Uterus (tissue), 4 donors: ENCODE measurements around the gene C5. TPM values are rescaled to one million over a fixed set of nuclear protein-coding genes. Genes with fewer than 3 reads are reported as not detected.
"Not testable (repeated sequence)": the region's sequence is repeated elsewhere in the genome, so short reads cannot be mapped to it uniquely, and the experiment has no call there.

Source experiments
- DNase-seq, 2 donors: peaks; one replicate each; pipeline ENCODE4 v3.0.0-alpha.2; 2019 to 2020
- H3K27ac ChIP-seq, 2 donors: fragments of 200-600 bp; sonication (generic); 1 replicate in 1 of 2; 2 replicates in 1 of 2; pipeline ENCODE4 v1.5.1; 2016 to 2018
- H3K27me3 ChIP-seq, 2 donors: fragments of 200-600 bp; sonication (generic); one replicate each; pipeline ENCODE4 v1.5.1; 2018 to 2019; ENCODE audit warnings: control low read depth in 1 of 2
- H3K36me3 ChIP-seq, 2 donors: fragments of 200-600 bp; sonication (generic); one replicate each; pipeline ENCODE4 v1.5.1; 2019; ENCODE audit warnings: control low read depth in 1 of 2
- H3K4me1 ChIP-seq, 2 donors: fragments of 200-600 bp; sonication (generic); one replicate each; pipeline ENCODE4 v1.5.1; 2018 to 2019; ENCODE audit warnings: control low read depth in 1 of 2
- H3K4me3 ChIP-seq, 2 donors: fragments of 200-600 bp; sonication (generic); 1 replicate in 1 of 2; 2 replicates in 1 of 2; pipeline ENCODE4 v1.5.1; 2018 to 2019; ENCODE audit warnings: mild to moderate bottlenecking in 1 of 2
- H3K9me3 ChIP-seq, 2 donors: fragments of 200-600 bp; sonication (generic); one replicate each; pipeline ENCODE4 v1.5.1; 2019; ENCODE audit warnings: control low read depth in 1 of 2
- POLR2A ChIP-seq, 2 donors: fragments of 450-650 bp; IDR thresholded peaks; one replicate each; pipeline ENCODE4 v1.6.1; 2016; ENCODE audit warnings: antibody characterized with exemption in 2 of 2, mild to moderate bottlenecking in 1 of 2, moderate library complexity in 1 of 2
- intact Hi-C: fragments of 100-400 bp; cut with DNase I; formaldehyde crosslinking; loops from one replicate; pipeline ENCODE4 v1.15.1; 2023; ENCODE audit warnings: low total_unique reads
- total RNA-seq, 4 donors: library from RNA; depleted of rRNA in 3 of 4; stranded (reverse); fragments of >200 nt in 3 of 4; gene quantifications; one replicate each; pipeline versions ENCODE4 v1.1.0 to v1.2.4, GENCODE V29; 2014 to 2023
- TF ChIP-seq, protein P1 (sequence below), 4 experiments: fragments of 200-600 bp in 2 of 4; fragments of 450-650 bp in 2 of 4; sonication (generic) in 2 of 4; IDR thresholded peaks; one replicate each; pipeline ENCODE4 v1.5.1; 2016 to 2019; ENCODE audit warnings: antibody characterized with exemption in 4 of 4, mild to moderate bottlenecking in 2 of 4, moderate library complexity in 1 of 4
- donor health status: DM: yes; HTN: yes; CAD: no.

C5 gene
- total RNA-seq, 4 donors from 2014 or later, result 2.1 to 37.1 (median 10.3) TPM

DNA sequence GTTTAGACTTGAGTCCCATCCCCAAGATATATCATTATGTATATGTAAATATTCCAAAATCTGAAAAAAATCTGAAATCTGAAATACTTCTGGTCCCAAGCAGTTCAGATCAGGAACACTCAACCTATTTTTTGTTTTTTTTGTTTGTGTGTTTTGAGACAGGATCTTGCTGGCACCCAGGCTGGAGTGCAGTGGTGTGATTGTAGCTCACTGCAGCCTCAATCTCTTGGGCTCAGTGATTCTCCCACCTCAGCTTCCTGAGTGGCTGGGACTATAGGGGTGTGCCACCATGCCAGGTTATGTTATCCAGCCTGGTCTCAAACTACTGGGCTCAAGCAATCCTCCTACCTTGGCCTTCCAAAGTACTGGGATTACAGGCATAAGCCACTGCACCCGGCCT, 72.8 kb downstream of the C5 start:
- Histone ChIP-seq H3K9me3 (no peaks in the 10 kb centered on the region), H3K4me3 (no peak overlapping the region), H3K27ac (no peak overlapping the region), H3K27me3 (no peaks in the 10 kb centered on the region), H3K4me1 (no peaks in the 10 kb centered on the region), H3K36me3 (no peaks in the 10 kb centered on the region)
- intact Hi-C loops, result no loop called here
- TF ChIP-seq POLR2A (IDR thresholded peaks at IDR 0.05), result no peak
- TF ChIP-seq, protein P1, sequence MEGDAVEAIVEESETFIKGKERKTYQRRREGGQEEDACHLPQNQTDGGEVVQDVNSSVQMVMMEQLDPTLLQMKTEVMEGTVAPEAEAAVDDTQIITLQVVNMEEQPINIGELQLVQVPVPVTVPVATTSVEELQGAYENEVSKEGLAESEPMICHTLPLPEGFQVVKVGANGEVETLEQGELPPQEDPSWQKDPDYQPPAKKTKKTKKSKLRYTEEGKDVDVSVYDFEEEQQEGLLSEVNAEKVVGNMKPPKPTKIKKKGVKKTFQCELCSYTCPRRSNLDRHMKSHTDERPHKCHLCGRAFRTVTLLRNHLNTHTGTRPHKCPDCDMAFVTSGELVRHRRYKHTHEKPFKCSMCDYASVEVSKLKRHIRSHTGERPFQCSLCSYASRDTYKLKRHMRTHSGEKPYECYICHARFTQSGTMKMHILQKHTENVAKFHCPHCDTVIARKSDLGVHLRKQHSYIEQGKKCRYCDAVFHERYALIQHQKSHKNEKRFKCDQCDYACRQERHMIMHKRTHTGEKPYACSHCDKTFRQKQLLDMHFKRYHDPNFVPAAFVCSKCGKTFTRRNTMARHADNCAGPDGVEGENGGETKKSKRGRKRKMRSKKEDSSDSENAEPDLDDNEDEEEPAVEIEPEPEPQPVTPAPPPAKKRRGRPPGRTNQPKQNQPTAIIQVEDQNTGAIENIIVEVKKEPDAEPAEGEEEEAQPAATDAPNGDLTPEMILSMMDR (IDR thresholded peaks at IDR 0.05), result no peak
- no peak for DNase-seq

DNA sequence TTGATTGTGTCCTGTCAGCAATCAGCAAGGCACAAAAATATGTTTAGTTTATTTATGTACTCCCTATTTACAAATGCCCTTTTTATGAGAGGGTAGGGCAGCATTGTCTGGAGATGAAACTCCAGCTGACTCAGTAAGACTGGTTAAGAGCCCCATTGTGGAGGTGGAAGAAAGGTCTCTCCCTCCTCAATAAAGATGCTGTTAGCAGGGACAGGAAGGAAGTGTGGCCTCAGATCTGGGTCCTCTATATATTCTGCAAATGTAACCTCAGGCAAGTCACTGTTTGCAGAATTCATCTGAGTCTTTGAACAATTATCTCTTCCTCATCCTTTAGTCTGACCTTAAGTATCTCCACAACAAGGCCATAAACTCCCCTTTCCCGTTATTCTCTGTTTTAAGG, 75.2 kb downstream of the C5 start:
- DNase-seq, result no peak
- Histone ChIP-seq H3K27ac (no peak overlapping the region), H3K4me3 (no peak overlapping the region), H3K4me1 (no peaks in the 10 kb centered on the region), H3K9me3 (no peaks in the 10 kb centered on the region), H3K27me3 (no peaks in the 10 kb centered on the region), H3K36me3 (no peaks in the 10 kb centered on the region)
- intact Hi-C loops, result no loop called here
- TF ChIP-seq POLR2A (IDR thresholded peaks at IDR 0.05), result no peak
- TF ChIP-seq, protein P1 (IDR thresholded peaks at IDR 0.05), result no peak

DNA sequence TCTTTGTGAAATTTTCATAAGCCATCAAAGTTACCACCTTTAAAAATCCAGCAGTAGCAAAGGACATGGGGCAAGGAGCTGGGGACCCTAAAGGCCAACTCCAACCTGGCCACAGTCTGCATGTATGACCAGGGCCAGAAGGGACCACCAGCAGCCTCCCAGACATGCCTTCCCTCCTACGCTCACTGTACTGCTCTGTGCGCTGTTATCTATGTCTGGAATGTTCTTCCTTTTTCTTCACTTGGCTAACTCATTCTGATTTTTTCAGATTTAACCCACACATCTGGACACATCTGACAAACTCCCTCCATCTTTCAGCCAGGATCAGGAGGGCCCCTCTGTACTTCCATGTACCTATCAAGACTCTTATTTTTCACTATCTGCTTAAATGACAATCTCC, 75.9 kb downstream of the C5 start:
- H3K27ac ChIP-seq, result no peak overlapping the region
- no peak for DNase-seq
- H3K36me3 ChIP-seq, result no peaks in the 10 kb centered on the region
- no peak for TF ChIP-seq POLR2A (IDR thresholded peaks at IDR 0.05)
- TF ChIP-seq, protein P1 (IDR thresholded peaks at IDR 0.05), result no peak
- H3K4me1 ChIP-seq, result no peaks in the 10 kb centered on the region
- no peak overlapping the region for H3K4me3 ChIP-seq
- H3K27me3 ChIP-seq, result no peaks in the 10 kb centered on the region
- intact Hi-C loops, result no loop called here
- no peaks in the 10 kb centered on the region for H3K9me3 ChIP-seq

DNA sequence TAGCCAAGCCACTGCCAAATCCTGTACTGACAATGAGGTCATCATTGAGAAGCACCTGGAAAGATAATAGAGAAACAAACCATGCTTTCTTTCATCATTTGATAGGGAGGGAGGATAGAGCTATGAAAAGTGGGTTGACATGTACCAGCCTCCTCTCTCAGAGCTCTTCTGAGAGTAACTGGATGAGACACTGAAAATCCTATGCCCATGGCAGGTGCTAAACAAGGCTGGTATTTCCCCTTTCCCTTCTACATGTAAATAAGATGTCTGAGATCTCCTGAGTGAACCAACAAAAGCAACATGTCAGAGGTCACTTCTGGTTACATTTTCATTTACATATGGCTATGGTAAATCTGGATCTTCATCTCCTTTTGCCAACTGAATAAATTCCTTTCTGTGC, 78.1 kb downstream of the C5 start:
- intact Hi-C loops, result no loop called here
- no peak overlapping the region for H3K27ac ChIP-seq
- H3K4me1 ChIP-seq, result no peaks in the 10 kb centered on the region
- no peak for DNase-seq
- TF ChIP-seq, protein P1 (IDR thresholded peaks at IDR 0.05), result no peak
- TF ChIP-seq POLR2A (IDR thresholded peaks at IDR 0.05), result no peak
- H3K9me3 ChIP-seq, result no peaks in the 10 kb centered on the region
- H3K27me3 ChIP-seq, result no peaks in the 10 kb centered on the region
- H3K36me3 ChIP-seq, result no peaks in the 10 kb centered on the region
- no peak overlapping the region for H3K4me3 ChIP-seq

DNA sequence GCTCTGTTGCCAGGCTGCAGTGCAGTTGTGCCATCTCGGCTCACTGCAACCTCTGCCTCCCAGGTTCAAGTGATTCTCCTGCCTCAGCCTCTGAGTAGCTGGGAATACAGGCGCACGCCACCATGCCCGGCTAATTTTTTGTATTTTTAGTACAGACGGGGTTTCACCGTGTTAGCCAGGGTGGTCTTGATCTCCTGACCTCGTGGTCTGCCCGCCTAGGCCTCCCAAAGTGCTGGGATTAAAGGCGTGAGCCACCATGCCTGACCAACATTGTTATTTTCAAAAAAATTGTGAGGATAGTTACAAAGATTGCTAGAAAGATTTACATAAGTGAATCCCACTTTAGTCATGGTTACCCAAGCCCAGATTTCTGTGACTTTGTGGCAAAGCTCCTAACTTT, 78.6 kb downstream of the C5 start:
- H3K27me3 ChIP-seq, H3K9me3 ChIP-seq, H3K4me3 ChIP-seq, H3K4me1 ChIP-seq, H3K36me3 ChIP-seq, intact Hi-C loops, H3K27ac ChIP-seq, DNase-seq: not testable (repeated sequence)

DNA sequence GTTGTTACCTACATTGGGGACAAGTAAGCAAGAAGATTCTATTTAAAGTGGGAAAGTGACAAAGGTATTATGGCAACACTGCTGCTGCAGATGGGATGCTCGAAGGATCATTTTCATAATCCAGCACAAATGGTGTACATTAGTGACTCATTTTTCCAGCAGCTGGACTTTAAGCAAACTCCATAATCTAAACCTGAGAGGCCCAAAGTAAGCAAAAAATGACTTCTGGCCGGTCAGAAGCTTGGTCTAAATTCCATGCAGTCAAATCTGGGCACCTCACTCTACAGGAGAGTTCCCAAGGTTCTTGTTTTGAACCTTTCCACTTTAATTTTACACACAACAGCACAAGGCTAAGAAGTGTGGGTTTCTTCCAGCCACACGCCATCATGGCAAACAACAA, 79.8 kb downstream of the C5 start:
- intact Hi-C loops, result no loop called here
- no peak for TF ChIP-seq POLR2A (IDR thresholded peaks at IDR 0.05)
- no peaks in the 10 kb centered on the region for H3K36me3 ChIP-seq
- no peaks in the 10 kb centered on the region for H3K9me3 ChIP-seq
- H3K27ac ChIP-seq, result no peak overlapping the region
- no peaks in the 10 kb centered on the region for H3K4me1 ChIP-seq
- H3K4me3 ChIP-seq, result no peak overlapping the region
- DNase-seq, result no peak
- no peaks in the 10 kb centered on the region for H3K27me3 ChIP-seq
